GM19463 (cell line): Measurements from ENCODE around the gene FPR2.
"Not testable (repeated sequence)": the region's sequence is repeated elsewhere in the genome, so short reads cannot be mapped to it uniquely, and the experiment has no call there.

Experiments
- ATAC-seq: cut with Tn5 transposase; IDR thresholded peaks from one replicate; pipeline ENCODE4 v1.9.1; 2021; ENCODE audit warnings: mild to moderate bottlenecking, moderate library complexity; ENCODE audit not compliant: unreplicated experiment

FPR2 gene

GRCh38 chr19:51739466-51740213 lies 21.3 kb upstream of the FPR2 start:
- ATAC-seq = no peak

- ATAC-seq = no peak
These were observed 20.6 kb upstream of the FPR2 start for GRCh38 chr19:51740356-51740755.

DNA sequence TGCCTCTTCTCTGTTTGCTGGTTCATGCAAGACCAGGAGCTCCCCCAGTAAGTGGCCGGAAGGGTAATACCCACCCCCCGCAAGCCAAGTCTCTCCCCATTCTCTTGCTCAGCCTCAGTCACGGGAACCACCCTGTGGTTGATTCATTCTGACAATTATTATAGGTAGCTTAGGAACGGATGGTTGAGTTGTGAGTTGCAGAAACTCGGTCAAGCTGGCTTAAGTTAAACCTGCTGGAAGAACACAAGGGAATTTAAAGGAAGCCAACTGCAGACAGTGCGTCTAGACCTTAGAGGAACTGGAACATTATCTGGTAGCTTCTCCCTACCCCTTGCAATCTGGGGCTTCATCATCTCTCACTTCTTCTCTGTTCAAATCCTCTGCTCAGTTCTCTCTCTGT lies 18.2 kb upstream of the FPR2 start:
- no peak for ATAC-seq

GRCh38 chr19:51743405-51743804 lies 17.6 kb upstream of the FPR2 start:
- ATAC-seq = no peak

DNA sequence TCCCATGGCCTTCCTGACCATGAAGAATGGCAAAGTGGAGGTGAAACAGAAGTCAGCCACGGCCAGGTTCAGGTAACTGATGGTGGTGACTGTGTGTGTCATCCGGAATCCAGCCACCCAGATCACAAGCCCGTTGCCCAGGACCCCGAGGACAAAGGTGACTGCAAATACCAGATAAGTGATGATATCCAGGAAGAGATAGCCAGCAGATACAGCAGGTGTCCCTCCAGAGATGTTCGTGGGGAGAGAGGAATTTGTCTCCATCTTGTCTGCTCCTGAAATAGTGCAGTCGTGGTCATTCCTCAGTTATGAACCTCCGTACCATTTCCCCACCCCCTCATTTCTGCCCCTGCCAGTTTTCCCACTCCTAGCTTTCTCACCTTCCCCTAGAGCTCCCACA lies 14.2 kb upstream of the FPR2 start:
- no peak for ATAC-seq

DNA sequence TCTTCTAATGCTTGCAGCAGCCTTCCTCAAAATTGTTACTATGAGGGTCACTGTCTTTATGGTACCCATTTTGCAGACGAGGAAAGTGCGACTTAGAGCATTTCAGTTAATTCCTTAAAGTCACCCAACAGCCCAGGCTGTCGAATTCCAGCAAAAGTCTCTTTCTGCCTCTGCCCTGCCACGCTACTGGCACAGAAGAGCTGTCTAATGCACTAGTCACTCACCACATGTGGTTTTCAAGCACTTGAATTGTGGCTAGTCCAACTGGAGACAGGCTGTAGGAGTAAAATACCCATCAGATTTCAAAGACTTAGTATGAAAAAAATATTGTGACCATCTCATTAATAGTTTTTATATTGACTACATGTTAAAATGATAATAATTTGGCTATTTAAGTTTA lies 11.0 kb upstream of the FPR2 start:
- no peak for ATAC-seq

DNA sequence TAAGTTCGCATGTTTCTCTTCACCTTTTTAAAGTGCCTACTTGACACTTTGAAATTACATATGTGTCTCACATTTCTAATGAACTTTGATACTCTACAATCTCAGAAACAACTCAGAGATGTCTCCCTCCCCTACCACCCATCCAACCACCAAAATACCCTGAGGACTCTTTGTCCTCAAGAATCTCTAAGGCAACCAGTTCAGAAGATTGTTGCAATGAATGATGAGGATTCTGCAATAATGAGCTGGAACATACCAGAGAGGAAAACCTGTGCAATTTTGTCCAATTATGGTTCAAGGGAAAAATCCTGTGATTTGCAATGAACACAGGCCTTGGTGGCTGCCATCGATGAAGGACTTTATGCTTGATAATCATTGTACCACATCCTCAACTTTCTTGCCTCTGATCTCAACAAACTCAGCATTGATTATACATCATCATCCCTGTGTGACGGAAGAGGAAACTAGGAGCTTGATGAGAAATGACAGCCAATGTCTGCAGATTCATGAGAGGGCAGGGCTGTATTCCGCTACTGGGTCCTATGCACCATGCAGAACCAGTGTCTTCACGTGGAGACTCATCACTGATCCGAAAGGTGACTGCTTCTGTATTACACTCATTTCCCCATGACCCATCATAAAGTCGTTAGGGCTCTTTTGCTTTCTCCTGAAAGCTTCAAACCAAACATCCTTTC lies 10.4 kb upstream of the FPR2 start:
- no peak for ATAC-seq

- no peak for ATAC-seq
These were observed 9.3 kb upstream of the FPR2 start, which contains the start of gene FPR1 for GRCh38 chr19:51751655-51752054. Gene FPR1 (minus strand): TSS chr19:51751878. CDS start chr19:51746994, 4,884 bp downstream.

DNA sequence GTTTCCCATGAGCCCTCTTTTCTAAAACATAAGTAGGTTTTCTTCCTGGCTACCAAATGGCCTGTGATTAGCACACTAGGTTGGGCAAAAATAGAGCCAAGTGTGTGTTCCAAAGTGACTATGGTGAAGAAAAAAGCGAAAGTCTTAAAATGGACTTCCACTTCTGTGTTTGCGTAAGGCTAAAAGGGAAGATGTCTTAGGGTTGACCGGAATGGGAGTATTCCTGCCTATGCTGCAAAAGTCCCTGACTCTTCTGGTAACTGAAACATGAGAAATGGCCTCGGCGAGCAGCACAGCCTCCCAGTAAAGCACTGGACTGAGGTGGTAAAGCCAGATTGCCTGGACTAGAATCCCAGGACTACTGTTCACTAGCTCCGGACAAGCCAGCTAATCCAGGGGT lies 6.9 kb upstream of the FPR2 start:
- no peak for ATAC-seq

- no peak for ATAC-seq
These were observed 6.2 kb upstream of the FPR2 start for GRCh38 chr19:51754770-51755169.

DNA sequence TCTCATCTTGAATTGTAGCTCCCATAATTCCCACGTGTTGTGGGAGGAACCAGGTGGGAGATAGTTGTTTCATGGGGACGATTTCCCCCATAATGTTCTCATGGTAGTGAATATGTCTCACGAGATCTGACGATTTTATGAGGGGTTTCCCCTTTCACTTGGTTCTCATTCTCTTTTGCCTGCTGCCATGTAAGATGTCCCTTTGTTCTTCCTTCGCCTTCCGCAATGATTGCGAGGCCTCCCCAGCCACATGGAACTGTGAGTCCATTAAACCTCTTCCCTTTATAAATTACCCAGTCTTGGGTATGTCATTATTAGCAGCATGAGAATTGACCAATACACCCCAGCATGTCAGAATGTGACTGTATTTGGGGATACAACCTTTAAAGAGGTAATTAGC lies 5.4 kb upstream of the FPR2 start:
- no peak for ATAC-seq

DNA sequence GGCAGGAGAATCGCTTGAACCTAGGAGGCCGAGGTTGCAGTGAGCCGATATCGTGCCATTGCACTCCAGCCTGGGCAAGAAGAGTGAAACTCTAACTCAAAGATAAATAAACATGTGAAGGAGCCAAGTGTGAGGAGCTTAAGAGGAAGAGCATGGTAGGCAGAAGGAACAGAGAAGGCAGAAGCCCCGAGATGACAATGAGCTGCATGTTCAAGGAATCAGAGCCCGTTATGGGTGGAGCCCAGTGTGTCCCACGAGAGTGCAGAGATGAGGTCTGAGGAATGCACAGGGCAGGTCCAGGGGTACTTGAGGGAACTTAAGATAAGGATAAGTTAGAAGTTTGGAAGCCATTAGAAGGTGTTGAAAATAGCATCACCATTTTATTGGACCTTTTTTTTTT lies 716 bp downstream of the FPR2 start:
- ATAC-seq = no peak

DNA sequence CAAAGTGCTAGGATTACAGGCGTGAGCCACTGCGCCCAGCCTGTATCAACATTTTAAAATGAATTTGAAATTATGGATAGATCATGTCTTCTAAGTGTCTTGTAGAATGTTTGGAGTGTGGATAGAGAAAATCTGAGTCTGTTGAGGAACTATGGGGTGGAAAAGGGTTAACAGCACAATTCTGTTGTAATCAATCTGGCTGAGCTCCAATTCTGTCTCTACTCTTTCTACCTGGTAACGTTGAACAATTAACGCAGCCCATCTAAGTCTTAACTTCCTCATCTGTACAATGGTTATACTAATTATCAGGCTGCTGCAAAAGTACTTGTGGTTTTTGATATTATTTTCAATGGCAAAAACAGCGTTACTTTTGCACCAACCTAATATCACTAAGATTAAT lies 4.1 kb downstream of the FPR2 start:
- ATAC-seq = no peak

DNA sequence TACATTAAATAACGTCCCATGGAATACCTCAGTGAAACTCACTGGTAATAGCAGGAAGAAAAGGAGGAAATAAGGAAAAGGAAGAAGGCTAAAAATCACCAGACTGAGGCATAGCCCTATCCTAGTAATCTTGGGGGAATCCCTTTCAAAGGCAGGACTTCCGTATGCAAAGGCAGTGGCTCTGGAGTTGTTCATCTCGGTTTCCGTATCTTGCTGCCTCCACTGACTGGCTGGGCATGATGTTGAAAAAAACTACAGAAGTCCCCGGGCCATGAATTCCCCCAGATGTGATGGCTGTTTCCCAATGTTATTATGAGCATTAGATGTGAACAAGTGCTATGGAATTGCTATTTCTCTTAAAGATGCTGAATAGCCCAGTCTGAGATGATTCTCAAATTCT lies 5.5 kb downstream of the FPR2 start:
- no peak for ATAC-seq

DNA sequence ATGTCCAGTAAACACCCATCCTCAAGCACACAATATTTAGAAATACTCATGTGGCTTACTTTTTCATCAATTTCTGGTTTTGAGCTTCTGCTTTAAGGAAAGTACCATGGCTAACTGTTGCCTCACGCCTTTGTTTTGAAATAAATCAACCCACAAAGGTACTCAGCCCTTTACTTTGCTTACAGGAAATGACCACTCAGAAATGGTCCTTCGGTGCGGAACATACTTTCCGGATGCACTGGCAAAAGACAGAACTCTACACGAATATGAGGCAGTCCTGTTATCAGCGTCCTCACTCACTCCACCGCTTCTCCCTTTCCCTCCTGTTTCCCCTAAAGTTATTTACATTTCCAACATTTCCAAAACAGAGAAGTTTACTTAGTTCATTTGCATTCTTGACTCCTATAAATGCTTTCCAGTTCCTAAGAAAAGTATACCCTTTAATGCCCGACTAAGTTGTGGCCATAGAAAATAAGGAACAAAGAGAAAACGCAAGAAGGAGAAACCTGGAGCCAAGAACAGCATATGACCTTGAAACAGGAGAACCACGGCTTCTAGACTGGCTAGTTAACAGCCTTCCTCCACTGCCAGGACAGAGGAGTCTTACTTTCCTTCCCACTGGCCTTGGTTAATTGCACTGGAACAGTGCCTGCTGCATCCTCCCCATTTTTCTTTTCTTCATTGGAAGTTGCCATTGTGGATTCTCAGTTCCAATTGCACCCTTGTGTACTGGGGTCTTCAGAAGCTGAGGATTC lies 10.6 kb downstream of the FPR2 start:
- ATAC-seq = no peak

GRCh38 chr19:51772977-51773376 lies 12.0 kb downstream of the FPR2 start:
- no peak for ATAC-seq

- ATAC-seq = not testable (repeated sequence)
These were observed 15.6 kb downstream of the FPR2 start for GRCh38 chr19:51776561-51776960.

- no peak for ATAC-seq
These were observed 16.8 kb downstream of the FPR2 start for GRCh38 chr19:51777570-51778462.

- no peak for ATAC-seq
These were observed 18.2 kb downstream of the FPR2 start for GRCh38 chr19:51779181-51779580.

DNA sequence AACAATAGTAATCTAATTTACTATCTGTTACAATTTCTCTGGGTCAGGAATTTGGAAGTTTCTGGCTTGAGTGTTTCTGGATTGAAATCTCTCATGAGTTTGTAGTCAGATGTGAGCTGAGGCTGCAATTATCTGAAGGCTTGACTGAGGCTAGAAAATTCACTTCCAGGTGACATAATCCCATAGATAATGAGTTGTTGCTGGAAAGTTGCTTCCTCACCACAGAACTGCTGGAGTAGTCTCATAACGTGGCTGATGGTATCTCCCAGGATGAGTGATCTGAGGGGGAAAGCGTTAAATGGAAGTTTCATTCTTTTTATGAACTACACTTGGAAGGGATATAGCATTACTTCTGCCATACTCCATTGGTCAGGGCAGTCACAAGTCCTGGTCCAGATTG lies 18.7 kb downstream of the FPR2 start:
- ATAC-seq = no peak

GRCh38 chr19:51780270-51780669 lies 19.3 kb downstream of the FPR2 start:
- ATAC-seq = no peak
